ENCODE measurements around the gene GOLIM4. TPM values are rescaled to one million over a fixed set of nuclear protein-coding genes. Genes with fewer than 3 reads are reported as not detected.

Gene GOLIM4
- total RNA-seq, 1 experiment from 2014 or later = 35.4 TPM

- no peak overlapping the region for H3K27ac ChIP-seq (ENCODE audit: low read length)
- BruUV-seq (replicated peaks) = no TSS peak
- no peaks in the 10 kb centered on the region for H3K9me3 ChIP-seq (ENCODE audit: control insufficient read depth, insufficient read depth, low read depth, low read length)
- H3K36me3 ChIP-seq (ENCODE audit: control insufficient read depth, insufficient read depth, low read length) = no peaks in the 10 kb centered on the region
- in situ Hi-C loops (cut with HindIII; ENCODE audit: low pct_unique_long_range_greater_than_20kb, low sequenced_read_pairs) = no loop called here
- ChIA-PET CTCF (no interaction called here), POLR2A (no interaction called here)
- H3K27me3 ChIP-seq (ENCODE audit: control insufficient read depth, insufficient read depth, low read length) = peaks cover 2% of the 10 kb centered on the region; the same call in 1 of the 2 replicates
- TF ChIP-seq, protein P1, sequence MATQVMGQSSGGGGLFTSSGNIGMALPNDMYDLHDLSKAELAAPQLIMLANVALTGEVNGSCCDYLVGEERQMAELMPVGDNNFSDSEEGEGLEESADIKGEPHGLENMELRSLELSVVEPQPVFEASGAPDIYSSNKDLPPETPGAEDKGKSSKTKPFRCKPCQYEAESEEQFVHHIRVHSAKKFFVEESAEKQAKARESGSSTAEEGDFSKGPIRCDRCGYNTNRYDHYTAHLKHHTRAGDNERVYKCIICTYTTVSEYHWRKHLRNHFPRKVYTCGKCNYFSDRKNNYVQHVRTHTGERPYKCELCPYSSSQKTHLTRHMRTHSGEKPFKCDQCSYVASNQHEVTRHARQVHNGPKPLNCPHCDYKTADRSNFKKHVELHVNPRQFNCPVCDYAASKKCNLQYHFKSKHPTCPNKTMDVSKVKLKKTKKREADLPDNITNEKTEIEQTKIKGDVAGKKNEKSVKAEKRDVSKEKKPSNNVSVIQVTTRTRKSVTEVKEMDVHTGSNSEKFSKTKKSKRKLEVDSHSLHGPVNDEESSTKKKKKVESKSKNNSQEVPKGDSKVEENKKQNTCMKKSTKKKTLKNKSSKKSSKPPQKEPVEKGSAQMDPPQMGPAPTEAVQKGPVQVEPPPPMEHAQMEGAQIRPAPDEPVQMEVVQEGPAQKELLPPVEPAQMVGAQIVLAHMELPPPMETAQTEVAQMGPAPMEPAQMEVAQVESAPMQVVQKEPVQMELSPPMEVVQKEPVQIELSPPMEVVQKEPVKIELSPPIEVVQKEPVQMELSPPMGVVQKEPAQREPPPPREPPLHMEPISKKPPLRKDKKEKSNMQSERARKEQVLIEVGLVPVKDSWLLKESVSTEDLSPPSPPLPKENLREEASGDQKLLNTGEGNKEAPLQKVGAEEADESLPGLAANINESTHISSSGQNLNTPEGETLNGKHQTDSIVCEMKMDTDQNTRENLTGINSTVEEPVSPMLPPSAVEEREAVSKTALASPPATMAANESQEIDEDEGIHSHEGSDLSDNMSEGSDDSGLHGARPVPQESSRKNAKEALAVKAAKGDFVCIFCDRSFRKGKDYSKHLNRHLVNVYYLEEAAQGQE (IDR thresholded peaks at IDR 0.05; ENCODE audit: insufficient read depth in 1 of 2, low read depth in 2 of 2, low read length in 1 of 2) = no peak
- TF ChIP-seq, protein P2, sequence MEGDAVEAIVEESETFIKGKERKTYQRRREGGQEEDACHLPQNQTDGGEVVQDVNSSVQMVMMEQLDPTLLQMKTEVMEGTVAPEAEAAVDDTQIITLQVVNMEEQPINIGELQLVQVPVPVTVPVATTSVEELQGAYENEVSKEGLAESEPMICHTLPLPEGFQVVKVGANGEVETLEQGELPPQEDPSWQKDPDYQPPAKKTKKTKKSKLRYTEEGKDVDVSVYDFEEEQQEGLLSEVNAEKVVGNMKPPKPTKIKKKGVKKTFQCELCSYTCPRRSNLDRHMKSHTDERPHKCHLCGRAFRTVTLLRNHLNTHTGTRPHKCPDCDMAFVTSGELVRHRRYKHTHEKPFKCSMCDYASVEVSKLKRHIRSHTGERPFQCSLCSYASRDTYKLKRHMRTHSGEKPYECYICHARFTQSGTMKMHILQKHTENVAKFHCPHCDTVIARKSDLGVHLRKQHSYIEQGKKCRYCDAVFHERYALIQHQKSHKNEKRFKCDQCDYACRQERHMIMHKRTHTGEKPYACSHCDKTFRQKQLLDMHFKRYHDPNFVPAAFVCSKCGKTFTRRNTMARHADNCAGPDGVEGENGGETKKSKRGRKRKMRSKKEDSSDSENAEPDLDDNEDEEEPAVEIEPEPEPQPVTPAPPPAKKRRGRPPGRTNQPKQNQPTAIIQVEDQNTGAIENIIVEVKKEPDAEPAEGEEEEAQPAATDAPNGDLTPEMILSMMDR (IDR thresholded peaks at IDR 0.05) = no peak
- TF ChIP-seq TCF7L2 (IDR thresholded peaks at IDR 0.05; ENCODE audit: low read depth, low read length) (no peak), SIN3A (IDR thresholded peaks at IDR 0.05; ENCODE audit: borderline replicate concordance, insufficient read depth, low read depth, low read length) (no peak), POLR2AphosphoS5 (IDR thresholded peaks at IDR 0.05; ENCODE audit: low read depth, low read length) (no peak)
- no peak overlapping the region for H3K4me3 ChIP-seq (ENCODE audit: low read depth in 2 of 2, low read length in 2 of 2)
- DNase-seq (ENCODE audit: low read depth, low spot score) = no peak
- intact Hi-C loops (cut with micrococcal nuclease; ENCODE audit: unreplicated experiment) = no loop called here
- no peak for ATAC-seq
- no peaks in the 10 kb centered on the region for H3K4me1 ChIP-seq (ENCODE audit: control insufficient read depth, insufficient read depth, low read length)
Measured at GRCh38 chr3:167967257-167968036, 128.3 kb downstream of the GOLIM4 start.

Measured in Panc1 (cell line).